M059J (cell line): ENCODE results near the gene MBP. TPM values are rescaled to one million over a fixed set of nuclear protein-coding genes. Genes with fewer than 3 reads are reported as not detected.

Experiments
- DNase-seq: peaks from one replicate; pipeline ENCODE4 v3.0.0-alpha.2; 2012; ENCODE audit warnings: low read depth
- total RNA-seq: library from RNA; depleted of rRNA; stranded (reverse); fragments of >200 nt; shearing (Covaris generic); gene quantifications from 2 replicates; pipeline ENCODE4 v1.2.3, GENCODE V29; 2014

The MBP gene
- total RNA-seq, 1 experiment from 2014 or later, result 9.9 TPM

DNA sequence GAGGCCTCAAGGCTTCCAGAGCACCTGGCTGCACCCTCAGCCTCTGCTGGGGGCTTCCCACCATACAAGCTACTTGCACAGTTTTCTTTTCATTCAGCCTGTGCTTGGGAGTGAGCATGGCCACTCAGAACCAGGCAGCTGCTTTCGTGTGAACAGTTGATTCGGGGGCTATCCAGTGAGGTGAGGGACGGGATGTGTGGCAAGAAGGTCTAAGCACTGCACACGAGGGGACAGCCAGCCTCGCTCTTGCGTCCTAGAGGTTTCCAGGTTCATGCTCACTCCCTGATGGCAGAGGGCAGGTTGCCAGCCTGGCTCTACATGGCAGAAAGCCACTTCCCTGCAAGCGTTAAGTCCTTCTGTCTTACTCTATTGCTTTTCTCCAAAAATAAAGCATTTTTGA, 146.2 kb downstream of the MBP start:
- no peak for DNase-seq

DNA sequence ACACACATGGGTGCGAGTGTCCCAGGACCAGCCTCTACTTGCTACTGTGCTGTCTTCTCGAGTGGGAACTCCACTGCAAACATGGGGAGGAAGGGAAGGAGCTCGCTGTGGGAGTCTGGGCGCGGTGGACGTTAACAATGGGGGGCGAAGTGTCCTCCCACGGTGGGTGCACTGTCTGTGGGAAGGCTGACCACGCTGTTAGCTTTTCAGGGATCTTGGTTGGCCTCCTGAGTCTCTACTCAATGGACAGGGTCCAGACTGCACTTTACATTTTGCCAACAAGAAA, 146.7 kb downstream of the MBP start:
- no peak for DNase-seq

DNA sequence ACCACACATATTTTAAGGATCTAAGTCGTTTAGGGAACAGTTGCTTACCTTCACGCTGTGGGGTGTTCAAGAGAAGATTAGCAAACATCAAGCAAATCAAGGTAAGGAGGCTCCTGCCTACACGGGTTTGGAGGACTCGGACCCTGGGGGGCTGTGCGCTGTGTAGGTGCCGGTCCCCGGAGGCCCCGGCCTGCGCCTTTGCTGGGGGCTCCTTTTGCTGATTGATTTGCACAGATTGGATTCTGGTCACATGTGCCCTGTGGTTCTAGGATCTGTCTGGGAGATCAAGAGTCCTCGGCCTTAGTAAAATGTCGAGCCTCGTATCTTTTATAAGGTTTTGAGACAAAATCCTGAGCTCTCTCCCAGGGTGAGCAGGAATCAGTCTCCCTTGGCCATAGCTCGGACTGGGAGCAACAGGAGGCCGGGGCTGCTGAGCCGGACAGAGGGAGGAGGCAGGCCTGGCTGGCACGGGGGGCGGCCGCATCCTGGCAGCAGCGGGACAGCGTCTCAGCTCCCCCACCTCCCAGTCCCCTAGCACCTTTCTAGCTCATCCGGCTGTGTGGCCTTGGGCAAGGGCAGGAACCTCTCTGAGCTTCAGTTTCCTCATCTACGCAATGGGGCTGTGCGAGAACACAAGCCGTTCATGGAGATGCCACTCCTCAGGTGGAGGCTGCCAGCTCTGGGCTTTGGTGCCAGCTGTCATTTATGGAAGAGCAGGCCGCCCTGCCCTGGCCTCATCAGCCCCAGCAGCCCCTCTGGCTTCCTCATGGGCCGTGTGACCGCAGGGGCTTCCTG, 147.2 kb downstream of the MBP start:
- no peak for DNase-seq

DNA sequence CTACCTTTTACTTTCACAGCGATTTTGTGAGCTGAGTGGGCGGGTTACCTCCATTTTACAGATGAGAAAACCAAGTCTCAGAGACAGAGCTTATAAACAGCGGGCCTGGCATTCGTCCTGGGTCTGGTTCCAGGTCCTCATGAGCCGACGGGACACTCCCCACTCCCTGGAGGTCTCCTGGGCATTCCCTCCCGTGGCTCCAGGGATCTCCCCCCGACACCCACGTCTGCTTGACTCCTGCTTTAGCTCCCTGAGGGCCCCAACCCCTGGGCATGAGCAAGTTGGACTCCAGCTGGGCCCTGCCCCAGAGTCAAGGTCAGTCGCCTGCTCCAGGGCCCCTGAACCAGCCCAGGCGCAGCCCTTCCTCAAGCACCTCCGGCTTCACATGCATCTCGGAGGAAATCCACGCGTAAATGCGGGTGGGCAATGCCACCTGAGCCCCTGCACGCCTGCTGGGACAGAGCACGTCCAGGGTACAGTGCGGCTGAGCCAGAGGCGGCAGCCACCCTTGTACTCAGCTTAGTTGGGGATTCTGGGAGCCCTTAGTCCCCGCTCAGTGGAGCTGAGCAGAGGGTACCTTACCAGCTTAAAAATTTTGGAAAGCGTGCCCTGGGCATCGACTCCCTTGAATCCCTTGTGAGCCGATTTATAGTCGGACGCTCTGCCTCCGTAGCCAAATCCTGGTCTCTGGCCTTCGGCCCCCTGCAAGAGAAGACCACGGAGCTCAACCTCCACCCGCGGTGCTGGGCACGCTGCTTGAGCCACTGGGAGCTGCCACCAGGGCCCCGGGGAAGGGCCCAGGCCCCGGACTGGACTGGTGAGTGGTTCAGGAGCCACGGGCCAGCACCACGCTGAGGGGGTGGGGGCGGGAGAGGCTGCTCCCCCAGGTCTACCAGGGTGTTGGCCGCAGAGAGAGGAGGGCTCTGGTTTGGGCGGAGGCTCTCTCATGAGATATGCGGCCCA, 148.1 kb downstream of the MBP start:
- no peak for DNase-seq

DNA sequence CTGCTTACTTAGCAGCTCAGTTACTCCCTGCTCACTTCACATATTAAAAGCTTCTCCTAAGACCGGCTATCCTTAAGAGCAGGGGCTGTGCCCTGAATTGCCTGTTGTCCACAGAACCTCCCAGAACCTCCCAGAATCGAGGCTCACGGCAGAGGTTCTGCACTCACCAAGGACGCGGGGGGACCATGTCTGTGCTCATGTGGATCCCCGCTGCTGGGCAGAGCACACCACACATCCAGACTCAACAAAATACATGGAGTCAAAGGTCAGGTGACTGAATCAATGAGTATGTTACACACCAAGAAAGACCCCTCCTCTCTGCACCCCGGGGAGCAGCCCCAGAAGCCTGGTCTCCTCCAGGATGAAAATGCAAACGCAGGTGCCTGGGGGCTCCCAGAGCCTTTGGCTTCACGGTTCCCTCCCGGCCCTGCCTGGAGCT, 149.0 kb downstream of the MBP start:
- no peak for DNase-seq

DNA sequence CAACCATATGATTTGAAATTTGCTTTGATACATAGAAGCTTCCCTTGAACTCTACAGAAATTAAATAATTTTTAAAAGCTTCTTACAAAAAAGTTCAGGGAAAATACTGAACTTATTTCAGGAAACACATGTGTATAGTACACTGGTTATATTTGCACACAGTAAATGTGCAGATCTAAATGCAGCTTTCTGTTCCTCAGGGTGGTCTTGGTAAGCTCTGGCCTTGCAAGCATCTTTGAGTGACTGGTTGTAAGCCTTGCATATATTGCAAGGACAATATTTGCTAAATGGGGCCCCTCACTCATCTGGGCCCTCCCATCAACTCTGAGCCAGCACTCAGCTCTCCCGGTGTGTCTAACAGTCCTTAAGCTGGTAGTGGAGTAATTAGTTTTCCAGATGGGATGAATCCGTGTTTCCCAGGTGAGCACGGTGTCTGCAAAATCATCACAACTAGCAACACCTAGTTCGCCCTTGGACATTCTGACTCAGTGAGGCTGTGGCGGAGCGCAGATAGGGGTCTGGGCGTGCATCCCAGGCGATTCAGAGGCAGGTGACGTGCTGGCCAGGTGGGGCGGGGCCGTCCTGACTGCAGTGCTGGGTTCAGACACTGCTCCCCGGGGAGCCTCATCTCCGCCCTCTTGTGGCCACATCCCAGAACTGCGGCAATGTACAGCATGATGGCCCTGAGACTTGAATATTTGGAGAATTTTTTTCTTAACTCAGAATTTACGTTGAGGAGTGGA, 149.6 kb downstream of the MBP start:
- peak; percentile 70 for DNase-seq

DNA sequence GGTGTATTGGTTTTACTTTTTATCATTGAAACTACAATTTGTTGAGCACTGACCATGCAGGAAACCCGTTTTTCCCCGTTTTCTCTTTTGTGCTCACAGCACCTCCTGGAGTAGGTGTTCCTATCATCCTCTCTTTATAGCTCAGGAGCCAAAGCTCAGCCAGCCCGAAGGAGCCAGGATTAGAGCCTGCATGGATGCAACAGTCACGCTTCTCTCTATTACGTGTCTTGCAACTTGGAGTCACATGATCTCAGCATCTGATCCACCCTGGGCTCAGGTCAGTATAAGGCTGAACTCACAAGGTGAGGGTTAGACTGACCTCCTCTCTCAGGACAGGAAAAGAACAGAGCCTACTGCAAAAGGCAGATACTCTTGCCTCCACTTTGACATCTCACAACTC, 150.5 kb downstream of the MBP start:
- DNase-seq, result no peak

DNA sequence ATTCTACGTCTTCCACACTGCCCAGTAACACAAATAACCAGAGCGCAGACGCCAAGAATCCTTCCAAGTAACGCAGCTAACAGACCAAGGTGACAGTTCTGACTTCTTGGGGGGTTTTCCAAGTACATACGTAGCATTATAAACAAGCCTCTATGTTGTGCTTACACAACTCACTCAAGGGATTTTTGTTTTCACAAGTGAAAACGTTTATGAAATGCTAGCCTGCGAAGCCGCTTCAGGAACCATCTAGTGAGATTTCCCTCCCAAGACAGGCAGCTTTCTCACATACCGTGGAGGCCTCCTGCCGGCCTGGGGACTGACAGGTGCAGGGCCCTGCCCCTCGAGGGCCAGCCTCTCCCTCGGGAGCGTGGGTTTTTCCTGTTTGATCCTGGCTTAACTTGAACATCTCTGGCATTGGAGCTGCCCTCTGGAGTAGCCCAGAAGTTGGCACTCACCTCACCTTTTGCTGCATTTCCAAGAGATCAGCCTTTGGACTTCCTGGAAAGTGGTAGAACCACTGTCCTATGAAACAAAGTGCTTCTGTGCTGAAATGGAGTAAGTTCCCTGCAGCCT, 151.1 kb downstream of the MBP start:
- no peak for DNase-seq

DNA sequence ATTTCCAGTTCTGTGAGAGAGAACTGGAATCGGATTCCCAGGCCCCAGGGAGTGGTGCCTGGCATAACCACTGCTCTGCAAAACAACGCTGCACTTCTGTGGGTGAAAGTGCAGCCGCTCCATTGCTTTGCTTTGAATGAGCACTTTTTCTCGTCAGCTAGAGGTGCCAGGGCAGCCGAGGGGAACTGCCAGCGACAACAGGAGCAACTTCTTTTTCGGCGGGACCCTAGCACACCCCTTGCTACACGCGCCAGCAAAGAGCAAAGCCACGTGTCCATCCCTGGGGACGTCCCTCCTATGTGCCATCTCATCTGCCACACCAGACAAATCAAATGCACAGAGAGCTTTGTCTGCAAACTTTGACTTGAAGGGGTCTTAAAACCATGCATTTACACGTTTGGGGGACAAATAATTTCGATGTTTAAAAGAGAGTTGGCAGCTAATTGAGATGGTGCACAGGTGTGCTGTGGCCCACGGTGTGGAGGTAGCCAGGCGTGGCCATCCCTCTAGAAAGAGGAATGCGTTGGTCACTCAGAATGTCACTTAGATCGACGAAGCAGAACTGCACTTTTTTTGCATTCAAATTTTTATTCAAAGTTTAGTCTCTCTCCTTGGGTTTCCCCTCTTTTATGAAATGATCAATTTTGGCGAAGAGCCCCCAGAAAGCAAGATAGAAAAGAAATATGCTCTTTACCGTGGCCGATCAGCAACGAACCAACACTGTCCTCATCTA, 151.8 kb downstream of the MBP start:
- no peak for DNase-seq

DNA sequence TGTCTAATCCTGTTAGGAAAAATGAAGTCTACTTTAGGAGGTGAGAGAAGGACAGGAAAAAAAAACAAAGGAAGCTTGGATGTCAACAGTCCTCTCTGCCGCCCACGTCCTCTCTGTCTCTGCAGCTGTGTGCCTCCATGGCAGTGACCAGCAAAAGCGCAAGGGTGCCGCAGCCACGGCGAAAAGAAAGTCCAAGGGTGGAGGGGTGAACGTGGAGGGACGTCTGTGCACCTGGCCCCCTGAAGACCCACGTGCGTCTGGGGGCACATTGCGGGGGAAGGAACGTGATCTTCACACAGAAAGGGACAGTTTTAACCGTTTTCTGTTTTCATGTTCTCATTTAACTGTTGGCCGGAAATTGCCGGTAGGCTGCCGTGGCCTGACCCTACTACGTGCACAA, 152.7 kb downstream of the MBP start:
- no peak for DNase-seq

DNA sequence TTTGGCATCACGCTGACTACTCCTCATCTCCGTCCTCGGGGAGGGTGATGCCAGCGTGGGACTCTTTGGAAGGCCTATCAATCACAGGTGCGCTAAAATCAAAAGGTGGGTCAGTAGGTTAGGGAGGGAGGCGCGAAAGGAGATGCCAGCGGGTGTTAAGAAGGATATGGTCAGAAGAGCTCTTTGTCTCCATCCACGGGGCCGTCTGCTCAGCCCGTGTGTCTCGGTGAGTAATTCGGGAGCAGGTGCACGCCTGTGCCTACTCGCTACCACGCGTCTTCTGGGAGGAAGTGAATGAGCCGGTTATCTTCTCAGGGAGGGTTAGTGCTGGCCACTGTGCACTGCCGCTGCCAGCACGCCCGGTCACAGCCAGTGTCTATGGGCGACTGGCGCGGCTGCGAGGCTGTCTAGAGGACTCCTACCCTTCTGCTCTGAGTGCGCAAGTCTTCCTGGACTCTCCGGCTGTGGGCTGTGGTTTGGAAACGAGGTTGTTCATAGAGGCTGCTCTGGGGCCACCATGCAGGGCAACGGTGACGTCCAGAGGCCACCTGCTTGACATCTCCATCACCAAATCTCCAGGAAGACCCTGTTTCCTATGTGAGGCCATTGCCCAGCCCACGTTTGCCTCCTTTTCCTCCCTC, 153.4 kb downstream of the MBP start:
- no peak for DNase-seq

DNA sequence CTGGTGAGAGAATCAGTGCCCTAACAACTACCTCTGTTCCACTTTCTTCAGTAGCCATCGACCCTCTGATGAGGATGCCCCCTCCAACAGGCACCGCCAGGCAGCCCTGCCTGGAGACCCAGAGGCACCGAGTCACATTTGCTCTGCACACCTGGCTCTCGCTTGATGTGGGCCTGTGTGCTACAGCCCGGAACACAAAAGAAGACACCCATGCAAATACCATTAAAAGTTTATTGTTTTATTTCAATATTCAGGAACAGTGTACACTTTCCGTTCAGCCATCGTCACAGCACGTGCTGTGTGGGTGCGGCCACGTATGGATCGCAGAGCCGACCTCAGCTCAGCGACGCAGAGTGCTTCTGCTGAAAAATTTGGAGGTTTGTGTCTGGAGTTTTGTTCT, 154.0 kb downstream of the MBP start:
- no peak for DNase-seq

DNA sequence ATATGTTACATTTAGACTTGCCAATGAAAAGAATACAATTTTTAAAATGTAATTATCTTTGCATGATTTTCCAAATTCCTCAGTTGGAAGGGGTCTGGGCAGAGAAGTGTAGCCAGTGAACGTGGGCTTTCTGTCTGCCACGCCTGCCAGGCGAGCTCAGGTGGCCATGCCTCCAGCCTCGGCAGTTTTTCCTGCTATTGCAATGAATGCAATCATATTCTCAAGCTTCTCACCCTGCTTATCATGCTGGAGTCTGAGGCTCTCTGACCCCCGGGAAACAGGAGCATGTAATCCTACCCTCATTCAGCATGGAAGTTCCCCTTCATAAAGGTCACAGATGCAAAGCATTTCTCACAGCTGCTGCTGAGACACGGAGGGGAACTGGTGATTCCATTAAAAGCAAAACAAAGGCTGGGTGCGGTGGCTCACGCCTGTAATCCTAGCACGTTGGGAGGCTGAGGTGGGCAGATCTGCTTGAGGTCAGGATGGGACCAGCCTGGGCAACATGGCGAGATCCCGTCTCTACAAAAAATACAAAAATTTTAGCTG, 154.8 kb downstream of the MBP start:
- DNase-seq, result no peak

DNA sequence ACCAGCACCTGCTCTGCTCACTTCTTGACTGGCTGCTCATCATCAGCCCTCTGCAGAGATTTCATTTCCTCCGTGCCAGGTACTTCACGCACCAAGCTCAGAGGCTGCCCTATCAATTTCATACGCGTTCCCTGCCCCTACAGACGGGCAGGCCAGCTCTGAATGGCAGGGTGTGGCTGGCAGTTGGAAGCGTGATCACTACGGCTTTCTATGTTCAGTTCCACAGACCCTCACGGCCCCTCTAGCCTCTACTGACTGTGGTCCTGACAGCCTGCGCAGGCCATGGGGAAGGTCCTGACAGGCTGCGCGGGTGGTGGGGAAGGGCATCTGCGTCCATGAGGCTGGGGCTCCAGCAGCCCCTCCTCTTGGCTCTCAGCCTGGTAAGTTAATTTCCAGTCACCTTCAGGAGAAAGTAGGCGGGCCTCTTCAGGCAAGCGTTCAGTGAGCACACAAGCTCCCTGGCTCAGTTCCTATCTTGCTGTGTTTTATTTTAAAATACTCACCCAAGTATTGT, 155.4 kb downstream of the MBP start:
- DNase-seq, result no peak

DNA sequence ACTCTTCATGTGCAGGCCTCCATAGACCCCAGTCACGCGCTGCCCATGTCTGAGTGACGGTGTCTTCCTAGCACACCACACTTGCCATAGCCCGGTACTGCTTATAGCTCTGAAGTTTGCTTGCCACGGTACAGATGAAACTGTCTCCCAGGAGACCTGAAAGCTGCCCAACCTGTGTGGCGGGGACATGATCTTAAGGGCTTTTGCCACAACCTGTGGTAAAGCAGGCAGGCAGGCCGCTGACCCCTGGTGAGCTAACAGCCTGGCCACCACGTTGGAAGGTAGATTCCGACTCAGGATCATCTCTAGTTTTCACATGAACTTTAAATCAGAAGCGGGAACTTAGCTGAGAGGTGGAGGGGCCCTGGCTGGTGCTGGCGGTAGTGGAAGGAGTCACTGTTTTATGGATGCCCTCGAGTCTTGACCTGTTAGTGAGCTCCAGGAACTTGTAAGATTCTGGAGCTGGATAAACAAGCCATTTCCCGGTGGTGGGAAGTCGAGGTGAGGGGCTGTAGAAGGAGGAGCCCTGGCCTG, 156.9 kb downstream of the MBP start:
- DNase-seq, result no peak

DNA sequence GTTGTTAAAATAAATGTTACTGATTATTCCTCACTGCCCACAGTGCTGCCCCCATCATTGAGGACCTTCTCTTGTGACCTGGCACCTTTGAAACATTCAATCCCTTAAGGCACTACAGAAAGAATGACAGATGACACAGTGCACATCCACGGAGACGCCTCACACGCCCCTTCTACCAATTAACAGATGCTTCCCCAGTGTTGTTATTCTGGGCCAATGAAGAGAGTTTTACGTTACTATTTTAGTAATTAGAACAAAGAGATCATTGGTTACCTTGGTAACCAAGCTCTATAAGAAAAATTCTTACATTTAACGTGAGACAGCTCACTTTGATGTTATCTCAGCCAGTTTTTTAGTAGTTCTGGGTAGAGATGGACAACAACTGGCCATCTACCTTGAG, 158.2 kb downstream of the MBP start:
- no peak for DNase-seq

DNA sequence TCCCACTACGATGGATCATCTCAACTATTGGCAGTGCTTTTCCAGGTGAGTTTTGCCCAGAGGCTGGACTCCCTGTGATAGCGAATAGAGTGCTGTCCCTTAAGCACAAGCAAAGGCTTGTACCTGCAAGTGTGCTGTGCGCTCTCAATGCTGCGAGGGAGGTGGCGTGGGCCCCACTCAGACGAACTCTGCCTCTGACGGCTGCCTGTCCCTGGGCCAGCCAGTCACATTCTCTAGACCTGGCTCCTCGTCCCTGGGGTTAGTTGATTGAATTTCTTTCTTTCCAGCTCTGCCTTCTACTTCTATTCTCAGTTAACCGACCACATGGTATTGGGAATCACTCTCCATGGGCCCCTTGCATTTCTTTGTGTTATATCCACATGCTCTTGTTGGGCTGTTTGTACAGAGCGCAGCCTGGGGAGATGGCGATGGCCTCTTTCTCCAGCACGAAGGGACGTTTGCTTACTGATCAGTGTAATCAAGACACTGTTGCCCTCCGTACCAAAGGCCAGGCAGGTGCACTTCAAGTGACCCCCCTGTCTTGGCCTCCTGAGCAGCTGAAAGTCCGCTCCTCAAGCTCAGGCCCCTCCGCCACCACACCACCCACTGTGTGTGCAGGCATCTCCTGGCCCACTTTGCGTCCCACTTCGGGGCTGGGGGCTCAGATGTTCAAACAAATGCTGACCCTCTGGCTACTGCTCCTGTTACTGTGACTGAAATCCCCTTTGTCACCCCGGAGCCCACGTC, 158.9 kb downstream of the MBP start:
- DNase-seq, result no peak

DNA sequence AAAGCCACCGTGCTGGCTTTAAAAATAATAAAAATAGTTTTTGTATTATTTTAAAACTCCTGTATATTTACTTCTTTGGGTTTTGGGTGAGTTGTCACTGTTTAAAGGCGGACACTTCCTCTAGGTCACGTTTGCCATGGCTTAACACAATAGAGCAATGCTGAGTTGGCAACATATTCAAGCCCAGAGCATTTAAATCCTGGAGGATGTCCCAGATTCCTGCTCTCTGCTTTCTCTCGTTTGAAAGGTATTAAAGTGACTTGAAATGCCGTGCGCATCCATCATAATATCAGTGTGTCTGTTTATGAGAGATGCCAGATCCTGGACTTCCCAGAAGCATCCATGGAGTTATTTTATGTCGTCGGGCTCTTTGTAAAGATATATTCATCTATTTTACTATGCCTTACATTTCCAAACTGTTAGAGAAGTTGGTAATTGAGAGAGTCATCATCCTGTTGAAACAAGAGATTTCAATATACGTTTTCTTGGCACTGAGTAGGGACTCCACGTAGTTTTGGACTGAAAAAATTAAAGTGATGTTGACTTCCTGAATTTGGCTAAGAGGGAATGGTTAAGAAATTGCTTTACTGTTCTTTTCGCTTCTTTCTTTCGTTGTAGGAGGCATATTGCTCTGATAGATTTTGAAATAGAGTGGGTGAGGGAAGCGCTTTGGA, 159.6 kb downstream of the MBP start:
- no peak for DNase-seq

DNA sequence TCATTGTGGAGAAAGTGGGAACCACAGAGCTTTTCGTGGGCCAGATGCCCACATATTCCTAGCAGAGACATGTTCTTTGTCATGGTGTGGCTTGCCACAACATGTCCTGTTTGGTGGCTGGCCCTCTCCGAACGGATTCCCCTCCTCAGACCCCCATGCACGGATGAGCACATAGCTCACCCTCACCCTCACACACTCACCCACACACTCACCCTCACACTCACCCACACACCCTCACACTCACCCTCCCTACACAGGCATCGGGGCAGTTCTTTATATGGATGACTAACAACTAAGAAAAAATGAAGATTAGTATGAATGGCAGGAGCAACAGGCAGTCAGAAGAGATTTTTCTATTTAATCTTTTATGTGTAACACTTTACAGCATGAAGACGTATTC, 160.3 kb downstream of the MBP start:
- no peak for DNase-seq
